HCT116 (cell line): ENCODE measurements around the gene XPA. TPM values are rescaled to one million over a fixed set of nuclear protein-coding genes. Genes with fewer than 3 reads are reported as not detected.

Source experiments
- ATF3 ChIP-seq: IDR thresholded peaks from 2 replicates; pipeline ENCODE4 v1.6.1; 2012
- EGR1 ChIP-seq: IDR thresholded peaks from 2 replicates; pipeline ENCODE4 v1.6.1; 2012; ENCODE audit warnings: low read depth
- ELF1 ChIP-seq: IDR thresholded peaks from 2 replicates; pipeline ENCODE4 v1.6.1; 2012; ENCODE audit warnings: low read depth, borderline replicate concordance
- JUND ChIP-seq: IDR thresholded peaks from 2 replicates; pipeline ENCODE4 v1.6.1; 2012
- MAX ChIP-seq: IDR thresholded peaks from 2 replicates; pipeline ENCODE4 v1.6.1; 2012
- POLR2A ChIP-seq: IDR thresholded peaks from 2 replicates; pipeline ENCODE4 v1.7.0; 2011; ENCODE audit warnings: borderline replicate concordance; ENCODE audit not compliant: insufficient read depth, insufficient read length; ENCODE audit errors: extremely low read depth
- RAD21 ChIP-seq: IDR thresholded peaks from 2 replicates; pipeline ENCODE4 v1.6.1; 2012; ENCODE audit warnings: low read depth, mild to moderate bottlenecking
- REST ChIP-seq: IDR thresholded peaks from 2 replicates; pipeline ENCODE4 v1.6.1; 2012; ENCODE audit warnings: low read depth
- SRF ChIP-seq: IDR thresholded peaks from 2 replicates; pipeline ENCODE4 v1.6.1; 2012; ENCODE audit warnings: low read depth
- ZBTB33 ChIP-seq: IDR thresholded peaks from 2 replicates; pipeline ENCODE4 v1.6.1; 2011; ENCODE audit warnings: mild to moderate bottlenecking, low read length, moderate library complexity; ENCODE audit not compliant: insufficient replicate concordance; ENCODE audit errors: extremely low read depth
- total RNA-seq: library from RNA; stranded (reverse); gene quantifications from one replicate; pipeline ENCODE4 v1.2.1, GENCODE V29; 2021; ENCODE audit not compliant: unreplicated experiment

The XPA gene
- total RNA-seq, 1 experiment from 2014 or later: 9.3 TPM

GRCh38 chr9:97645720-97646119 is 51.4 kb downstream of the XPA start (continued):
- TF ChIP-seq ZBTB33: no peak
- no peak for TF ChIP-seq JUND
- TF ChIP-seq EGR1: no peak
- no peak for TF ChIP-seq MAX
- no peak for TF ChIP-seq RAD21
- TF ChIP-seq ELF1: no peak
- TF ChIP-seq POLR2A: no peak
- TF ChIP-seq ATF3: no peak
- TF ChIP-seq REST: no peak
- no peak for TF ChIP-seq SRF
- TF ChIP-seq, all 23 proteins: peak for 0
